Liver (tissue), 9 donors: ENCODE measurements around the gene DLG4. TPM values are rescaled to one million over a fixed set of nuclear protein-coding genes. Genes with fewer than 3 reads are reported as not detected.

Experiments
- DNase-seq: peaks from one replicate; pipeline ENCODE4 v3.0.0-alpha.2; 2017; ENCODE audit warnings: low spot score
- H3K27ac ChIP-seq, 2 donors: one replicate each; pipeline ENCODE4 v1.7.0; 2013; ENCODE audit warnings: inconsistent platforms in 2 of 2, low read length in 2 of 2, control low read depth in 1 of 2, low read depth in 1 of 2, mild to moderate bottlenecking in 1 of 2
- H3K27me3 ChIP-seq, 4 donors: one replicate each; pipeline versions ENCODE4 v1.6.1 to v1.7.0; 2013; ENCODE audit warnings: low read length in 3 of 4, inconsistent platforms in 1 of 4, mild to moderate bottlenecking in 1 of 4, moderate library complexity in 1 of 4; ENCODE audit not compliant: control insufficient read depth in 4 of 4, insufficient read depth in 4 of 4
- H3K36me3 ChIP-seq, 4 donors: one replicate each; pipeline versions ENCODE4 v1.6.1 to v1.7.0; 2013; ENCODE audit warnings: low read length in 3 of 4, mild to moderate bottlenecking in 3 of 4, low read depth in 1 of 4, moderate library complexity in 1 of 4; ENCODE audit not compliant: control insufficient read depth in 4 of 4, insufficient read depth in 3 of 4
- H3K4me1 ChIP-seq, 4 donors: one replicate each; pipeline versions ENCODE4 v1.6.1 to v1.7.0; 2013; ENCODE audit warnings: low read length in 3 of 4, mild to moderate bottlenecking in 3 of 4, moderate library complexity in 1 of 4; ENCODE audit not compliant: control insufficient read depth in 4 of 4, insufficient read depth in 4 of 4
- H3K4me3 ChIP-seq, 3 donors: one replicate each; pipeline versions ENCODE4 v1.6.1 to v1.7.0; 2013; ENCODE audit warnings: low read length in 3 of 3, control low read depth in 1 of 3, low read depth in 1 of 3, mild to moderate bottlenecking in 1 of 3
- H3K9ac ChIP-seq, 2 donors: one replicate each; pipeline ENCODE4 v1.7.0; 2013; ENCODE audit warnings: low read length in 2 of 2, mild to moderate bottlenecking in 2 of 2, moderate library complexity in 2 of 2, control low read depth in 1 of 2, low read depth in 1 of 2
- H3K9me3 ChIP-seq, 4 donors: one replicate each; pipeline versions ENCODE4 v1.6.1 to v1.7.0; 2013; ENCODE audit warnings: low read length in 3 of 4; ENCODE audit not compliant: control insufficient read depth in 4 of 4
- CTCF ChIP-seq: fragments of 150-350 bp; IDR thresholded peaks from 2 replicates; pipeline ENCODE4 v1.5.1; 2017; ENCODE audit warnings: improper control_type of control experiment, low read depth, low read length; ENCODE audit not compliant: missing input control
- FOXA1 ChIP-seq: IDR thresholded peaks from 2 replicates; pipeline ENCODE4 v1.6.1; 2016; ENCODE audit warnings: antibody characterized with exemption
- FOXA2 ChIP-seq: IDR thresholded peaks from 2 replicates; pipeline ENCODE4 v1.6.1; 2016; ENCODE audit warnings: antibody characterized with exemption
- GABPA ChIP-seq, 2 donors: IDR thresholded peaks in 1 of 2; conservative IDR thresholded peaks in 1 of 2; 2 replicates each; pipeline ENCODE4 v1.6.1; 2016; ENCODE audit warnings: antibody characterized with exemption in 2 of 2, mild to moderate bottlenecking in 1 of 2, moderate library complexity in 1 of 2
- HNF4A ChIP-seq, 2 donors: conservative IDR thresholded peaks; 2 replicates each; pipeline ENCODE4 v1.6.1; 2016; ENCODE audit warnings: antibody characterized with exemption in 2 of 2, mild to moderate bottlenecking in 2 of 2
- HNF4G ChIP-seq: IDR thresholded peaks from 2 replicates; pipeline ENCODE4 v1.6.1; 2016; ENCODE audit warnings: antibody characterized with exemption
- JUND ChIP-seq, 2 donors: IDR thresholded peaks; 2 replicates each; pipeline ENCODE4 v1.6.1; 2016; ENCODE audit warnings: antibody characterized with exemption in 2 of 2
- NR2F2 ChIP-seq: IDR thresholded peaks from 2 replicates; pipeline ENCODE4 v1.6.1; 2016; ENCODE audit warnings: antibody characterized with exemption
- TAF1 ChIP-seq: conservative IDR thresholded peaks from 2 replicates; pipeline ENCODE4 v1.6.1; 2016; ENCODE audit warnings: antibody characterized with exemption, mild to moderate bottlenecking
- YY1 ChIP-seq: IDR thresholded peaks from 2 replicates; pipeline ENCODE4 v1.6.1; 2016; ENCODE audit warnings: antibody characterized with exemption, mild to moderate bottlenecking
- WGBS: extraction: QIAGEN DNeasy Blood & Tissue Kit; methylation state at CpG from one replicate; pipeline ENCODE4 v1.1.7; 2013; 5-methylcytosine and 5-hydroxymethylcytosine counted together
- polyA plus RNA-seq, 2 donors: library from polyadenylated mRNA; stranded (reverse) in 1 of 2; unstranded in 1 of 2; fragments of 200-250 nt in 1 of 2; fragments of >200 nt in 1 of 2; fragmentation: Nextera tagmentation in 1 of 2; extraction: Ambion mirVana in 1 of 2; gene quantifications; one replicate each; pipeline versions ENCODE4 v1.2.1 to v1.2.3, GENCODE V29; 2013 to 2015
- total RNA-seq, 2 donors: library from RNA; depleted of rRNA; stranded (reverse); fragments of >200 nt; gene quantifications; one replicate each; pipeline ENCODE4 v1.2.3, GENCODE V29; 2014
- TF ChIP-seq, protein P1 (sequence below): IDR thresholded peaks from 2 replicates; pipeline ENCODE4 v1.6.1; 2016; ENCODE audit warnings: antibody characterized with exemption
- TF ChIP-seq, protein P2 (sequence below): IDR thresholded peaks from 2 replicates; pipeline ENCODE4 v1.6.1; 2016; ENCODE audit warnings: antibody characterized with exemption
- TF ChIP-seq, protein P3 (sequence below): IDR thresholded peaks from 2 replicates; pipeline ENCODE4 v1.6.1; 2016; ENCODE audit warnings: antibody characterized with exemption
- donor health status: healthy.
- donor health status: healthy.
- donor health status: healthy.
- donor health status: healthy.
- donor health status: healthy.

Gene DLG4
- total and polyA plus RNA-seq, 4 donors = 0.40 to 5.7 (median 1.9) TPM

GRCh38 chr17:7195971-7196370, 23.7 kb downstream of the DLG4 start:
- H3K27ac ChIP-seq = no peak overlapping the region
- WGBS = 93% methylated on average over 12 of the region's 12 CpGs
- no peak overlapping the region for H3K4me3 ChIP-seq
- no peaks in the 10 kb centered on the region for H3K4me1 ChIP-seq
- H3K27me3 ChIP-seq = no peaks in the 10 kb centered on the region
- TF ChIP-seq HNF4A (conservative IDR thresholded peaks at IDR 0.05) (no peak), GABPA (IDR thresholded peaks at IDR 0.05 in 1 of 2, conservative IDR thresholded peaks at IDR 0.05 in 1 of 2) (no peak), JUND (IDR thresholded peaks at IDR 0.05) (no peak), FOXA1 (no peak), TAF1 (no peak), HNF4G (no peak), FOXA2 (no peak), CTCF (no peak)
- TF ChIP-seq, protein P1, sequence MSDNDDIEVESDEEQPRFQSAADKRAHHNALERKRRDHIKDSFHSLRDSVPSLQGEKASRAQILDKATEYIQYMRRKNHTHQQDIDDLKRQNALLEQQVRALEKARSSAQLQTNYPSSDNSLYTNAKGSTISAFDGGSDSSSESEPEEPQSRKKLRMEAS = no peak
- TF ChIP-seq, protein P2, sequence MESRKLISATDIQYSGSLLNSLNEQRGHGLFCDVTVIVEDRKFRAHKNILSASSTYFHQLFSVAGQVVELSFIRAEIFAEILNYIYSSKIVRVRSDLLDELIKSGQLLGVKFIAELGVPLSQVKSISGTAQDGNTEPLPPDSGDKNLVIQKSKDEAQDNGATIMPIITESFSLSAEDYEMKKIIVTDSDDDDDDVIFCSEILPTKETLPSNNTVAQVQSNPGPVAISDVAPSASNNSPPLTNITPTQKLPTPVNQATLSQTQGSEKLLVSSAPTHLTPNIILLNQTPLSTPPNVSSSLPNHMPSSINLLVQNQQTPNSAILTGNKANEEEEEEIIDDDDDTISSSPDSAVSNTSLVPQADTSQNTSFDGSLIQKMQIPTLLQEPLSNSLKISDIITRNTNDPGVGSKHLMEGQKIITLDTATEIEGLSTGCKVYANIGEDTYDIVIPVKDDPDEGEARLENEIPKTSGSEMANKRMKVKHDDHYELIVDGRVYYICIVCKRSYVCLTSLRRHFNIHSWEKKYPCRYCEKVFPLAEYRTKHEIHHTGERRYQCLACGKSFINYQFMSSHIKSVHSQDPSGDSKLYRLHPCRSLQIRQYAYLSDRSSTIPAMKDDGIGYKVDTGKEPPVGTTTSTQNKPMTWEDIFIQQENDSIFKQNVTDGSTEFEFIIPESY = no peak
- TF ChIP-seq, protein P3, sequence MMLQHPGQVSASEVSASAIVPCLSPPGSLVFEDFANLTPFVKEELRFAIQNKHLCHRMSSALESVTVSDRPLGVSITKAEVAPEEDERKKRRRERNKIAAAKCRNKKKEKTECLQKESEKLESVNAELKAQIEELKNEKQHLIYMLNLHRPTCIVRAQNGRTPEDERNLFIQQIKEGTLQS = no peak
- H3K36me3 ChIP-seq = peaks cover 0 to 8% (median 2%) of the 10 kb centered on the region in 4 donors
- H3K9ac ChIP-seq = no peak overlapping the region
- no peaks in the 10 kb centered on the region for H3K9me3 ChIP-seq
- no peak for DNase-seq

DNA sequence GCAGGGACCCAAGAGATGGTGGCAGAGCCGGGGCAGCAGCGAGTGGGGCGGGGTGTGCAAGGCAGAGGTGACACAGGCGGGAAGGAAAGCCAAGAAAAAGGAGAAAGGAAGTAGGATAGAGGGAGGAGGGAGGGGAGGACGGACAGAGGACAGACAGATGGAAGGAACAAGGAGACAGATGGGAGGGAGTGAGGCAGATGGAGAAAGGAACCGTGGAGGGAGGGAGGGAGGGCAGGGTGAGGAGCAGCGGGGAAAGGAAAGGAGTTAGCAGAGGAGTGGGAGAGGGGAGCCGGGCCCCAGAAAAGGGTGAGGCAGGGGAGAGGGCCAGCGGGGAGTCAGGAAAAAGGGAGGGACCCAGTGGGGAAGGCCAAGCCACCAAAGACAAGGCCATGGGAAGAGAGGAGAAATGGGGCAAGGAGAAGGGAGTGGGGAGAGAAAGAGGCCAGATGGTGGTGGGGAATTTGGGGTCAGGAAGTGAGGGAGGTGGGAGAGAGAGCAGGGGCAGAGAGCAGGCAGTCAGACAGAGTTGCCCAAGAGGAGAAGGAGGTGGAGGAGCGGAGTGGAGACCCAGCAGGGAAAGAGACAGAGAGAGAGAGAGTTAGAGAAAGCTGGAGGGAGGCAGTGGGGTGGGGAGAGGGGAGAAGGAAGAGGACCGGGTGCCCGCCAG, 27.2 kb downstream of the DLG4 start:
- Histone ChIP-seq H3K4me3 (no peak overlapping the region), H3K9ac (no peak overlapping the region), H3K4me1 (no peaks in the 10 kb centered on the region), H3K27me3 (no peaks in the 10 kb centered on the region), H3K36me3 (peaks cover 0 to 8% (median 2%) of the 10 kb centered on the region in 4 donors), H3K27ac (no peak overlapping the region), H3K9me3 (no peaks in the 10 kb centered on the region)
- no peak for TF ChIP-seq NR2F2
- TF ChIP-seq TAF1 = no peak
- no peak for TF ChIP-seq FOXA1
- TF ChIP-seq, protein P1 = no peak
- TF ChIP-seq YY1 = no peak
- TF ChIP-seq, protein P3 = no peak
- no peak for TF ChIP-seq HNF4A (conservative IDR thresholded peaks at IDR 0.05)
- no peak for DNase-seq
- WGBS = 83% methylated on average over 12 of the region's 12 CpGs
